Endometrium (tissue), 2 donors: ENCODE results near the gene BICRA.
"Not testable (repeated sequence)": the region's sequence is repeated elsewhere in the genome, so short reads cannot be mapped to it uniquely, and the experiment has no call there.

Source experiments
- FAIRE-seq: peaks from 2 replicates; lab custom pipeline; 2012; peaks lifted over from hg19 to GRCh38; lab: Jason Lieb, UNC
- donor health status: control.
- donor health status: control.

The BICRA gene

GRCh38 chr19:47663911-47664771 is 55.2 kb downstream of the BICRA start:
- FAIRE-seq: no peak

- not testable (repeated sequence) for FAIRE-seq
Measured at GRCh38 chr19:47668556-47668955, 59.6 kb downstream of the BICRA start.

- no peak for FAIRE-seq
Measured at GRCh38 chr19:47670736-47671135, 61.8 kb downstream of the BICRA start.

GRCh38 chr19:47671499-47671898 is 62.6 kb downstream of the BICRA start:
- FAIRE-seq: no peak

- FAIRE-seq: no peak
Measured at GRCh38 chr19:47673426-47673825, 64.5 kb downstream of the BICRA start.

GRCh38 chr19:47674548-47674947 is 65.6 kb downstream of the BICRA start:
- no peak for FAIRE-seq

GRCh38 chr19:47675271-47675670 is 66.3 kb downstream of the BICRA start:
- FAIRE-seq: no peak

GRCh38 chr19:47675859-47676258 is 66.9 kb downstream of the BICRA start:
- FAIRE-seq: no peak

- FAIRE-seq: no peak
Measured at GRCh38 chr19:47676811-47677210, 67.9 kb downstream of the BICRA start.

GRCh38 chr19:47679251-47679900 is 70.4 kb downstream of the BICRA start:
- no peak for FAIRE-seq

- no peak for FAIRE-seq
Measured at GRCh38 chr19:47679922-47680857, 71.3 kb downstream of the BICRA start.

- no peak for FAIRE-seq
Measured at GRCh38 chr19:47680858-47681332, 72.0 kb downstream of the BICRA start.

- no peak for FAIRE-seq
Measured at GRCh38 chr19:47681388-47681787, 72.5 kb downstream of the BICRA start.

GRCh38 chr19:47681936-47682335 is 73.0 kb downstream of the BICRA start:
- no peak for FAIRE-seq

GRCh38 chr19:47682939-47683338 is 74.0 kb downstream of the BICRA start:
- FAIRE-seq: no peak

GRCh38 chr19:47686679-47687450 is 77.9 kb downstream of the BICRA start:
- FAIRE-seq: no peak

GRCh38 chr19:47687906-47688305 is 79.0 kb downstream of the BICRA start:
- no peak for FAIRE-seq

GRCh38 chr19:47691090-47691489 is 82.2 kb downstream of the BICRA start:
- no peak for FAIRE-seq

- FAIRE-seq: no peak
Measured at GRCh38 chr19:47691782-47692181, 82.8 kb downstream of the BICRA start.

- FAIRE-seq: no peak
Measured at GRCh38 chr19:47693489-47693888, 84.6 kb downstream of the BICRA start.

- FAIRE-seq: no peak
Measured at GRCh38 chr19:47693903-47694302, 85.0 kb downstream of the BICRA start.
